K562 (cell line): ENCODE results near the gene BAK1. TPM values are rescaled to one million over a fixed set of nuclear protein-coding genes. Genes with fewer than 3 reads are reported as not detected.

Source experiments
- DPF2 ChIP-seq: fragments of 450-650 bp; IDR thresholded peaks from 2 replicates; pipeline ENCODE4 v1.6.1; 2016
- EGR1 ChIP-seq: fragments of 450-650 bp; conservative IDR thresholded peaks from 2 replicates; pipeline ENCODE4 v1.6.1; 2017; ENCODE audit warnings: mild to moderate bottlenecking
- EWSR1 ChIP-seq: fragments of 450-650 bp; IDR thresholded peaks from 2 replicates; pipeline ENCODE4 v1.6.1; 2018; ENCODE audit warnings: borderline replicate concordance, mild to moderate bottlenecking, low read depth, moderate library complexity; ENCODE audit not compliant: partially characterized antibody
- FOXA1 ChIP-seq: fragments of 450-650 bp; IDR thresholded peaks from 2 replicates; pipeline ENCODE4 v1.6.1; 2016; ENCODE audit warnings: mild to moderate bottlenecking, borderline replicate concordance
- GATA2 ChIP-seq: sonication (generic); formaldehyde crosslinking; IDR thresholded peaks from 2 replicates; pipeline ENCODE4 v1.4.0; 2020; ENCODE audit warnings: mild to moderate bottlenecking, missing genetic modification reagents
- ILK ChIP-seq: fragments of 450-650 bp; IDR thresholded peaks from 2 replicates; pipeline ENCODE4 v1.6.1; 2016; ENCODE audit warnings: missing genetic modification characterization, low read depth, mild to moderate bottlenecking, missing compliant biosample characterization, moderate library complexity, borderline replicate concordance
- POLR2AphosphoS5 ChIP-seq: IDR thresholded peaks from 2 replicates; pipeline ENCODE4 v1.6.1; 2011; ENCODE audit warnings: mild to moderate bottlenecking, low read depth, low read length, moderate library complexity; ENCODE audit not compliant: control insufficient read depth, insufficient read depth
- SIN3B ChIP-seq: fragments of 450-650 bp; IDR thresholded peaks from 2 replicates; pipeline ENCODE4 v1.6.1; 2017; ENCODE audit warnings: low read depth, mild to moderate bottlenecking, moderate library complexity
- TAF7 ChIP-seq: fragments of 450-650 bp; IDR thresholded peaks from 2 replicates; pipeline ENCODE4 v1.6.1; 2016; ENCODE audit warnings: missing genetic modification characterization, missing compliant biosample characterization
- YY1 ChIP-seq, 3 experiments: IDR thresholded peaks; 2 replicates each; pipeline ENCODE4 v1.6.1; 2011; ENCODE audit warnings: low read length in 2 of 3, mild to moderate bottlenecking in 2 of 3, moderate library complexity in 2 of 3, borderline replicate concordance in 1 of 3, control low read depth in 1 of 3, low read depth in 1 of 3; ENCODE audit not compliant: insufficient read depth in 3 of 3, insufficient replicate concordance in 2 of 3, control insufficient read depth in 1 of 3, insufficient read length in 1 of 3; ENCODE audit errors: extremely low read depth in 1 of 3
- ZNF584 ChIP-seq: fragments of 200-800 bp; sonication (Bioruptor generic); IDR thresholded peaks from 2 replicates; pipeline ENCODE4 v1.6.1; 2016; ENCODE audit warnings: low read depth, mild to moderate bottlenecking, missing genetic modification characterization, missing compliant biosample characterization
- polyA plus RNA-seq, 8 experiments: library from polyadenylated mRNA; depleted of rRNA in 4 of 8; stranded (reverse) in 5 of 8; unstranded in 3 of 8; fragments of >200 nt; fragmentation: Nextera tagmentation in 2 of 8; fragmentation: Illumina TruSeq in 1 of 8; extraction: Ambion mirVana in 2 of 8; extraction: Trizol in 1 of 8; gene quantifications; 2 replicates each; pipeline versions ENCODE4 v1.2.1 to v1.2.3, GENCODE V29; 2011 to 2014; ENCODE audit warnings: inconsistent platforms in 1 of 8, missing spikeins in 1 of 8
- total RNA-seq, 7 experiments: library from RNA; depleted of rRNA in 6 of 7; stranded (reverse); fragments of >200 nt in 6 of 7; fragmentation: Illumina TruSeq in 2 of 7; extraction: Trizol in 2 of 7; gene quantifications; 2 replicates each; pipeline versions ENCODE4 v1.2.1 to v1.2.3, GENCODE V29; 2011 to 2021; ENCODE audit warnings: low replicate concordance in 1 of 7
- TF ChIP-seq, protein P1 (sequence below): fragments of 250-450 bp; sonication (Bioruptor Pico); IDR thresholded peaks from 2 replicates; pipeline ENCODE4 v1.8.0; 2022; ENCODE audit warnings: inconsistent platforms
- TF ChIP-seq, protein P2 (sequence below): sonication (generic); formaldehyde crosslinking; IDR thresholded peaks from 2 replicates; pipeline ENCODE4 v1.8.1; 2023; ENCODE audit warnings: mild to moderate bottlenecking, missing genetic modification reagents
- TF ChIP-seq, protein P3 (sequence below): fragments of 450-650 bp; formaldehyde crosslinking; IDR thresholded peaks from 2 replicates; pipeline ENCODE4 v1.4.0; 2020; ENCODE audit warnings: mild to moderate bottlenecking, moderate library complexity

BAK1 gene
- total and polyA plus RNA-seq, 9 of the 15 experiments (the other 6 are each of a cell fraction or from before 2014, with no cell fraction given): 5.4 to 30.7 (median 18.9) TPM

DNA sequence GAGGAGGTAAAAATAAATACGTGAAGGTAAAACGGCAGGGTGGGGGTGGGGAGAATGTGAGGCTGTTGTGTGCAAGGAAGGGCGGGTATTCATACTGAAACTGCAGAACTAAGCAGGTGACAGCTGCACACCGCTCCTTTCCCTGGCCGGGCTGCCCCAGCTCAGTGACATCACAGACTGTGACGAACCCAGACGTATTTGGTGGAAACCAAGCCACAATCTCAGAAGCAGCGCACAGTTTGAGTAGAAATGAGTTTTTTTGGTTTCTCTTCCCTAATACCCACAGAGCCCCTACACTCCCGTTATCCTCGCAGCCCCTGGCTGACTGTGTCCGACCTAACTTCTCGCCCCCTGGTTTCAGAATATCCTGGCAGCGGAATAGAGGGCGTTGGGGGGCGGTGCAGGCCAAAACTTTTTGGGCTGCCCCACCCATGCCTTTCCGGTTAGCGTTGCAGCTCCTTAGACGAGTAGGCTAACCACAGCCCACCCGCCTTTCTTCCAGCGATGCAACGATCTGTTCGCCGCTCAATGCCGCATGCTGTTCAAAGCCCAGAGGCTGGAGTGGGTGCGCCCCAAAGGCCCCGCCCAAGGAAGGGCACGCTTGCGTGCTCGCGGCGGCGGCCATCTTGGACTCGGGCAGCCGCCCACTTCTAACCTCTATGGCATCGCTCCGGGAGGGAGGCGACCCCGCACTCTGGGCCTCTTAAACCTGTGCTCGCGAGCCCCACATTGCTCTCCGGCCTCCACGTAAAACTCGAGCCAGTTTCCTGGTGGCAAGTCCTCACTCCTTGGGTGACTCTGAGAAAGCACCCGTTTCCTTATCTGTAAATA lies 9.1 kb downstream of the BAK1 start (continued):
- TF ChIP-seq, protein P1, sequence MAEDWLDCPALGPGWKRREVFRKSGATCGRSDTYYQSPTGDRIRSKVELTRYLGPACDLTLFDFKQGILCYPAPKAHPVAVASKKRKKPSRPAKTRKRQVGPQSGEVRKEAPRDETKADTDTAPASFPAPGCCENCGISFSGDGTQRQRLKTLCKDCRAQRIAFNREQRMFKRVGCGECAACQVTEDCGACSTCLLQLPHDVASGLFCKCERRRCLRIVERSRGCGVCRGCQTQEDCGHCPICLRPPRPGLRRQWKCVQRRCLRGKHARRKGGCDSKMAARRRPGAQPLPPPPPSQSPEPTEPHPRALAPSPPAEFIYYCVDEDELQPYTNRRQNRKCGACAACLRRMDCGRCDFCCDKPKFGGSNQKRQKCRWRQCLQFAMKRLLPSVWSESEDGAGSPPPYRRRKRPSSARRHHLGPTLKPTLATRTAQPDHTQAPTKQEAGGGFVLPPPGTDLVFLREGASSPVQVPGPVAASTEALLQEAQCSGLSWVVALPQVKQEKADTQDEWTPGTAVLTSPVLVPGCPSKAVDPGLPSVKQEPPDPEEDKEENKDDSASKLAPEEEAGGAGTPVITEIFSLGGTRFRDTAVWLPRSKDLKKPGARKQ: no peak
- TF ChIP-seq, protein P2, sequence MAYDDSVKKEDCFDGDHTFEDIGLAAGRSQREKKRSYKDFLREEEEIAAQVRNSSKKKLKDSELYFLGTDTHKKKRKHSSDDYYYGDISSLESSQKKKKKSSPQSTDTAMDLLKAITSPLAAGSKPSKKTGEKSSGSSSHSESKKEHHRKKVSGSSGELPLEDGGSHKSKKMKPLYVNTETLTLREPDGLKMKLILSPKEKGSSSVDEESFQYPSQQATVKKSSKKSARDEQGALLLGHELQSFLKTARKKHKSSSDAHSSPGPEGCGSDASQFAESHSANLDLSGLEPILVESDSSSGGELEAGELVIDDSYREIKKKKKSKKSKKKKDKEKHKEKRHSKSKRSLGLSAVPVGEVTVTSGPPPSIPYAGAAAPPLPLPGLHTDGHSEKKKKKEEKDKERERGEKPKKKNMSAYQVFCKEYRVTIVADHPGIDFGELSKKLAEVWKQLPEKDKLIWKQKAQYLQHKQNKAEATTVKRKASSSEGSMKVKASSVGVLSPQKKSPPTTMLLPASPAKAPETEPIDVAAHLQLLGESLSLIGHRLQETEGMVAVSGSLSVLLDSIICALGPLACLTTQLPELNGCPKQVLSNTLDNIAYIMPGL (CRISPR knock-in tag): peak; percentile 73; the same call in 1 of the 2 replicates
- TF ChIP-seq YY1 (IDR thresholded peaks at IDR 0.05; ENCODE audit: borderline replicate concordance in 1 of 3, control insufficient read depth in 1 of 3, extremely low read depth in 1 of 3, insufficient read depth in 3 of 3, insufficient read length in 1 of 3, insufficient replicate concordance in 2 of 3, low read depth in 1 of 3, low read length in 2 of 3): peak; percentile 99 to 100 (median 99)
- TF ChIP-seq EGR1: peak; percentile 89
- no peak for TF ChIP-seq EWSR1
- no peak for TF ChIP-seq ILK
- 0 out of 2 replicates have a peak, but pooled peaks have one; percentile 25 for TF ChIP-seq POLR2AphosphoS5
- TF ChIP-seq GATA2 (CRISPR knock-in tag): no peak
- TF ChIP-seq, protein P3, sequence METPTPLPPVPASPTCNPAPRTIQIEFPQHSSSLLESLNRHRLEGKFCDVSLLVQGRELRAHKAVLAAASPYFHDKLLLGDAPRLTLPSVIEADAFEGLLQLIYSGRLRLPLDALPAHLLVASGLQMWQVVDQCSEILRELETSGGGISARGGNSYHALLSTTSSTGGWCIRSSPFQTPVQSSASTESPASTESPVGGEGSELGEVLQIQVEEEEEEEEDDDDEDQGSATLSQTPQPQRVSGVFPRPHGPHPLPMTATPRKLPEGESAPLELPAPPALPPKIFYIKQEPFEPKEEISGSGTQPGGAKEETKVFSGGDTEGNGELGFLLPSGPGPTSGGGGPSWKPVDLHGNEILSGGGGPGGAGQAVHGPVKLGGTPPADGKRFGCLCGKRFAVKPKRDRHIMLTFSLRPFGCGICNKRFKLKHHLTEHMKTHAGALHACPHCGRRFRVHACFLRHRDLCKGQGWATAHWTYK: 0 out of 2 replicates have a peak, but pooled peaks have one; percentile 32
- no peak for TF ChIP-seq FOXA1
- peak; percentile 49; the same call in 1 of the 2 replicates for TF ChIP-seq DPF2
- no peak for TF ChIP-seq ZNF584 (CRISPR knock-in tag)
- no peak for TF ChIP-seq SIN3B
- peak; percentile 46; the same call in 1 of the 2 replicates for TF ChIP-seq TAF7 (tag)
